Measurements from ENCODE around the gene OR5P2. TPM values are rescaled to one million over a fixed set of nuclear protein-coding genes. Genes with fewer than 3 reads are reported as not detected.

OR5P2 gene
- under 1 TPM in 1 of 4 donors, not detected in 3; 0.84 TPM for total RNA-seq

- ATAC-seq (ENCODE audit: low FRiP score) (no peak), DNase-seq (ENCODE audit: low spot score) (no peak)
- TF ChIP-seq CTCF (IDR thresholded peaks at IDR 0.05), result no peak
Measured at GRCh38 chr11:7796842-7797241, at the start of gene OR5P2. OR5P2 (minus strand) TSS chr11:7796942; CDS start chr11:7796942, 0 bp downstream.

- TF ChIP-seq CTCF (IDR thresholded peaks at IDR 0.05), result no peak
- ATAC-seq (ENCODE audit: low FRiP score) (no peak), DNase-seq (ENCODE audit: low spot score) (no peak)
Measured at GRCh38 chr11:7846003-7846402, 49.3 kb upstream of the OR5P2 start.

GRCh38 chr11:7844986-7845385 is 48.2 kb upstream of the OR5P2 start:
- no peak for TF ChIP-seq CTCF (IDR thresholded peaks at IDR 0.05)
- DNase-seq (ENCODE audit: low spot score) (no peak), ATAC-seq (ENCODE audit: low FRiP score) (no peak)

- TF ChIP-seq CTCF (IDR thresholded peaks at IDR 0.05), result no peak
- DNase-seq (ENCODE audit: low spot score), result no peak
- no peak for ATAC-seq (ENCODE audit: low FRiP score)
Measured at GRCh38 chr11:7844521-7844920, 47.8 kb upstream of the OR5P2 start.

- TF ChIP-seq CTCF (IDR thresholded peaks at IDR 0.05), result no peak
- DNase-seq (ENCODE audit: low spot score) (no peak), ATAC-seq (ENCODE audit: low FRiP score) (no peak)
Measured at GRCh38 chr11:7840578-7840977, 43.8 kb upstream of the OR5P2 start.

- TF ChIP-seq CTCF (IDR thresholded peaks at IDR 0.05), result no peak
- ATAC-seq (ENCODE audit: low FRiP score), result no peak
- no peak for DNase-seq (ENCODE audit: low spot score)
Measured at GRCh38 chr11:7833527-7833926, 36.8 kb upstream of the OR5P2 start.

- TF ChIP-seq CTCF (IDR thresholded peaks at IDR 0.05), result no peak
- ATAC-seq (ENCODE audit: low FRiP score), result no peak
- no peak for DNase-seq (ENCODE audit: low spot score)
Measured at GRCh38 chr11:7830740-7831139, 34.0 kb upstream of the OR5P2 start, which contains the start of gene OR5P3. OR5P3 (minus strand) TSS chr11:7830840.

Data from omental fat pad (tissue), 4 donors.